Stimulated activated CD8-positive, alpha-beta memory T cell treated with anti-CD3 and anti-CD28 coated beads, Interleukin-12 subunit alpha, Interleukin-12 subunit beta, amount 100 ng/mL, for 24 hours (primary cell): ENCODE data around the gene CACNA2D3.

Source experiments
- DNase-seq: peaks from one replicate; pipeline ENCODE4 v3.0.0-alpha.2; 2020; ENCODE audit errors: extremely low read depth

Gene CACNA2D3

DNA sequence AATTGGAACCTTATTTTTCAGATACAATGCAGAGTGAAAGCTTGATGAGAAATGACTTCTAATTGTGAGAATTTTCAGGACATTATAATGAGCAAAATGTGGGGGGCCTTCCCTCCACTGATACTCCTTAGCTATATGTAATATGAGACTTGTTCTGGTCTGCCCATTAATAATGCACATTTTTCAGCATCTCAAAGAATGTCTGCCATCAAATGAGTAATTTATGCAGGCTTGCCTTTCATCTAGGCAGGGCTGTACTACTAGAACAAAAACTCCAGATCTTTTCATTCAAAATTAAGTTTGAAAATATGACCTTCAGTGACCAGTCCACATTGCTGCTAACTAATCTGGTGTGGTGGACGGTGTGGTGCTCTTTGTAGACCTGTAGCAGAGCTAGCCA, 678.1 kb downstream of the CACNA2D3 start:
- no peak for DNase-seq

DNA sequence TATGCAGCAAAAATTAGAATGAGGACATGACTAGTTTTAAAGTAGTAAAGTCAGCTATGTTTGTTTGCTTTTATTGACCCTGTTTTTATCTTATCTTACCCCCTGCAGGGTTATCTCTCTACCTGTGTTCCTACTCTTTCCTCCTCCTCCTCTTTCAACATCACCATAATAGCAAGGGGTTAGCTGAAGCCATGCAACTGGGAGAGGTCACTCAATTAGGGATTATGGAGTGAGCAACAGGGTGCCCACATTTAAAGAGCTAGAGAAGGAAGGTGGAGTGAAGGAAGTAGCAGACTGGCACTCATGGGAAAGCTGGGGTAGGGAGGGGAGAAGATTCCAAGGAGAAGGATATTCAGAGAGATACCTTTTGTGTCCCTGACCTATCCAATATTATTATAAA, 679.6 kb downstream of the CACNA2D3 start:
- no peak for DNase-seq

DNA sequence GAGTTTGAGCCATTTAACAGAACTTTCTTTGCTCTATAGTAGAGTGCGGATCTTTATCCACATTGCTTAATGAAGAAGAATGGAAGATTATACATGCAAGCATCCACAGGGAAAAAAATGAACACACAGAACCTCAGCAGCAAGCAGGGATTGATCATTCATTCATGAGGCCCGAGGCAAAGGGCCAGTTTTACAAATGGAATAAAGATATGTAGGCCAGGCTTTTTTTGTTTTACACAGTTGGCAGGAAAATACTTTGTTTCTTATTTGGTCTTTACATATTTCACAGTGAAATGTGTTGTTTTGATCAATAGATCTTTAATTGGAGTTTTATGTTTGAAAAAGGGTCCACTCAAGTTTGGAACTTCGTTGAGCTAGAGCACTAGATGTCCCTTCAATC, 688.0 kb downstream of the CACNA2D3 start:
- DNase-seq: no peak

DNA sequence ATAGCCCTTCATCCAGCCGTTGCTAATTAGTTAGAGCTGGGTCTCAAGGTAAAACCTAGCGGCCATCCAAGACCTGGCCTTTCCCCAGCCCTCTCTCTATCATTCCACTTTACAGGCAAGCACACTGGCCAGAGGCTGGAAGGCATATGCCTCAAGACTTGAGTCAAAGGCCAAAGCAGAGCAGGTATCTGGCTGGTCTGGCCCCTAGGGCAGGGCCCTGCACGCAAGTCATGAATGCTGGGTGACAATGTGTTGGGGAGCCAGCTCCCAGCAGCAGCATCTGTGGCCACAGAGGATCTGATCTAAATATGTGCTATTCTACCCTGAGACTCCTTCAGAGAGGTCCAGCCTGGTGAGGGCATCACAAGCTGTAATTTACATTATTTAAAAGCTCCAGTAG, 691.9 kb downstream of the CACNA2D3 start:
- no peak for DNase-seq

DNA sequence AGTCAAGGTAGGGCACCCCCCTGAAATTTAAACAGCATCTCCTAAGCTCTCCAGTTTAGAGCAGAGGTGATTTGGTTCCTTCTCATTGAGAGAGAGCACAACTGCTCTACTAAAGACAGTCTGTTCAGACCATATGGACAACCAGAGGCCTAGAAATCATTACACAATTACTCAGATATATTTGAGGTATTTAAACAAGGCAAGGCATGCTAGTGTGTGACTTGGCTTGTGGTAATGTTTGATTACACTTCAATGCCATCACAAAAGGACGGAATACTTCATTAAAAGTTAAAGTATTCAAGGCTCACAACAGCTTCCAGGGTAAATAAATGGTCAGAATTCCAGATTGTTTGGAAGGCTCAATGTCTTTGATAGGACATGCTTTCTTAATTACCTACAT, 695.3 kb downstream of the CACNA2D3 start:
- DNase-seq: no peak

DNA sequence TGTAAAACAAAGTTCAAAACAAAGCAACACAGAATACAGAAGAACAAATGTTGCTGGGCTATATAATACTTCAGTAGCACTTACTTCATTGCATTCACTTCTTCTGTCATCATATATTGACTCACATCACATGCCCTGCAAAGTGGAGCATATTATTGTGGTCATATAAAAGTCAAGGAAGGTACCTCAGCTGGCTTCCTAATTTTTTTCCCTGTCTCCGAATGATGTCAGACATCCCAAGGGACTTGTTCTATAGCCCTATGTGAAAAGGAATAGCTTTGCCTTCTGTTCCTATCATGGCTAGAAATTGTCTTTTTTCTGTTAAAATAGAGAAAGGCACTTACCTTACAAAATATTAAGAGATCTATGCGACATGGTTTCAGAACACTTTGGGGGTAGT, 696.1 kb downstream of the CACNA2D3 start:
- DNase-seq: no peak

DNA sequence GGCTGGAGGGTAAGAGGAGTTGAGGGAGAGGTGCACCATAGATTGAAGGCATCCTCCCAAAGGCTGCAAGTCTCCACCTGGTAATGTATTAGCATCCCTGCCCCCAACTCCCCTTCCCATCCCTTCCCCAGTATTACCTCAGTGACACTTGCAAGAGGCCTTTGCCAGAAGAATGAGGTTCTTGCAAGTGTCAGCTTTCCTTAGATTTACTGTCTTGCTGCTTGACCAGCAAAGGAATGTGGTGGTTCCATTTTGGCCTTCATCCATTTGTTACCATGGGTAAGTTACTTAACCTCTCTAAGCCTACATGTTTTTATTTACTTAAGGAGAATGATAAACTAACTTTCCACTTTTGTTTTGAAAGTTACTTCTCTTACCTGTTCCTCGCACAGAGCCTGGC, 696.6 kb downstream of the CACNA2D3 start:
- DNase-seq: no peak

DNA sequence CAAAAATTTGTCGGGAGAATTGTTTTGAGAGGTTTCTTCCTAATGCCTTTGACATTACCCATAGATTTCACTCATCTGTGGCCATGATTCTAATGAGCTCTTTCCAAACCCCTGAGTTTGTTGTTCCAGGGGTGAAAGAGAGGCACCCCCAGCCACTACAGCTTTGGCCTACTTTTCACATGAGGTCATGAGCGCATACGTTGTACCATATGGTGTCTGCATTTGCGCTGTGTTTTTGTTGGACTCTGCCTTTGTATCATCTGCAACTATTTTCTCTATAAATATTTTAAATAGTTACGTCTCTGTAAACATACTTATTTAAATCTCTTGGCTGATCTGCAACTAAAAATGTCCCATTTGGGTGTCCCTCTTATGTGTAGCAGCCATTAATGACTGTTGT, 697.6 kb downstream of the CACNA2D3 start:
- no peak for DNase-seq

DNA sequence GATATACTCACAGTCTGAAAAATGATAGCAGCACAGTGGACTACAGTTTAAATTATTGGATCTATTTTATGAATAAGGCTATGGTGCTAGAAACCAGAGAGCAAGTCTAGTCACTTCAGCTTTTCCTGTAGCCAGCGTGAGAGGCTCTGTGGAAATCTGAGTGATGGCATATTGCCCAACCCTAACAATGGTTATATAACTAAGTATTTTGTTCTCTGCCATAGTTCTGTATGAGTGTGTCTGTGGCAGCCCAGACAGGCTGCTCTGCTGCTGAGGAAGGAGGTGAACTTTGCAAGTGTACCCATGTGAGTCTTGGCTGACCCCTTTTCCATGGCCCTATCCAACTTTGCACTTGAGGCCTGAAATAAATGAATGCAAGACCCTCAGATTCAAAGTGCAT, 699.9 kb downstream of the CACNA2D3 start:
- no peak for DNase-seq

DNA sequence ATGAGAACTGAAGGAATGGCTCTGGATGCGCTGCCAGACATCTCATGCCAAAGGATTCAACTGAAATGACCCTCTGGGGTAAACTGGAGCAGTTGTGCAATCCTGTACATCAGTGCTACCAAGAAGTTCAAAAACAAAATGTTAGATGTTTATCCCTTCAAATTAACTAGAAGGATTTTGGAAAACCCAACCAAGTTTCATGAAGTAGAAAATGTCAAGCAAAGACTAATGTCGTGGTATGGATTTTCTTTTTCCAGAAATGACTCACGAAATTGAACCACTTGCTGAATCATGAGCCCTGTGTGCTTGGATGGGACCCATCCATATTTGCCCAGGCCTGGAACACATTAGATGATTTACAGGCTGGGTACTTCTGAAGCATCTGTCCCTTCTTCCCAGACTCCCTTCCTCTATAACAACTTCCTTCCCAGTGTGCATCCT, 703.9 kb downstream of the CACNA2D3 start:
- no peak for DNase-seq

DNA sequence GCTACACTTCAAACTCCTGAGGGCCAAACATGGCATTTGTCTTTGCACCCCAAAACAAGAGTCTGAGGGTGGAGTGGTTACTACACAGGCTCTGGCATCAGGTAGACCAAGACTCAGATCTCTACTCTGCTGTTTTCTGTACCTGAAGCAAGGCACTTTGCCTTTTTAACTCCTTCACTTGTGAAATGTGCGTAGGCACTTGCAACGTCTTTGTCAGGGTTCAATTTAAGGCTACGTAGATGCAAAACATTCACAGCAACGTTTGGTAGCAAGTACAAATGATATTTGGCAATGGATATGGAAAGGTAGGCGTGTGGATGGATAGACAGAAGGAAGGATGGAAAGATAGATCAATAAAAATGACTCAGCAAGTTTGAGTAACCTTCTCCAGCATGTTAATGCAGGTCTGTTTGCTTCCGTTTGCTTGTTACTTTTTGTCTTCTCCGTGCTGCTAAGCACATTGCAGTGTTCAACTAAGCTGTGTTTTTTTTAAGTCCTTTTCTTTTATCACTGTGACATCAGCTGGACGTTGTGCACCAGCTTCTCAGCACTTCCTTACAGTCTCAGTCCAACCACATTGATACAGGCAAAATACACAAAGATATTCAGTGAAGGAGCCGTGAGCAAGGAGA, 704.8 kb downstream of the CACNA2D3 start:
- no peak for DNase-seq

DNA sequence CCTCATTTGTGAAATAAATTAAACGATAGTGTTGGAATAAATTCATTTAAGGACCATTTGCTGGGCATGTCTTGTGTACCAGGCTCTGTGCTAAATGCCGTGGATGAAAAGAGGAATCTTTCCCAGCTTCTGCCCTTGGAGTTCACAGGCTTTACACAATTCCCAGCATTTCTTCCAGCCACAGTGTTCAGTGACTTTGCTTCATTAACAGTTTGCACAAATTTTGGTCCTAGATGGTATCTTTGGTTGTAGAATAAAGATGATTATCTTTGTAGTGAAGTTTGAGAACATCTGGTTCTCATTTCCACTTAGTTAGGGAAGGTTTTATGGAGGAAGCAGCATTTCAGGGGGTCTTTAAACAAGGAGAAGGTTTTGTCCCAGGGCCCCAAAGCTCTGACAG, 705.4 kb downstream of the CACNA2D3 start:
- no peak for DNase-seq

DNA sequence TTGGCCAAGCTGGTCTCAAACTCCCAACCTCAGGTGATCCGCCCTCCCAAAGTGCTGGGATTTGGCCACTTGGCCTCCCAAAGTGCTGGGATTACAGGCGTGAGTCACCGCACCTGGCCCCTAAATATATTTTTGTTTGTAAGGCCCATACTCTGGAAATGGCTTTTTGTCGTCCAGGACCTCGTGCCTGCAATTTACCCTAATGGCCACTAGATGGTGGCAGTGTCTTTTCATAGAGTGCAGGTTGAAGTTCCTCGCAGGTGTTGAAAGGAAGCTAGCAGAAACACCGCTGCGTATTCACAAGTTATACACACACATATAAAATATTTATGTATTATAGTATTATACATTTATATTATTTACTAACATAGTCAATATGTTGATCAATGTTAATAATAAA, 708.3 kb downstream of the CACNA2D3 start:
- DNase-seq: no peak

DNA sequence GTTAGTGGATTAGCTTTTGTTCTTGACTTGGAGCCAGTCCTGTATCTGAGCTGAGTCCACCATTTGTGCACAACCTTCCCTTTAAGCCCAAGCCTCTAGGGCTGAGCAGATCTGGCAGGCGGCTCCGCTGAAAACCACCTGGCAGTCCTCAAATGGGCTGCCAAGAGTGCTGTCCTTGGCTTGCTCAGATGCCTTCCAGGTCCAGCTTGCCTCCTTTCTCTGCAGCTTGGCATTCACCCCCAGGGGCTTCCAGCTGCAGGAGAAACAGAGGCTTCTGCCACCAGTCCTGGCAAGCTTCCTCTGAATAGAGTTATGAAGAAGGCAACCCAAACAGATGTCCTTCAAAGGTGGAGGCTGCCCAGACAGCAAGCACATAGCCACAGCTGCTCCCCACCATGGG, 708.8 kb downstream of the CACNA2D3 start:
- no peak for DNase-seq

DNA sequence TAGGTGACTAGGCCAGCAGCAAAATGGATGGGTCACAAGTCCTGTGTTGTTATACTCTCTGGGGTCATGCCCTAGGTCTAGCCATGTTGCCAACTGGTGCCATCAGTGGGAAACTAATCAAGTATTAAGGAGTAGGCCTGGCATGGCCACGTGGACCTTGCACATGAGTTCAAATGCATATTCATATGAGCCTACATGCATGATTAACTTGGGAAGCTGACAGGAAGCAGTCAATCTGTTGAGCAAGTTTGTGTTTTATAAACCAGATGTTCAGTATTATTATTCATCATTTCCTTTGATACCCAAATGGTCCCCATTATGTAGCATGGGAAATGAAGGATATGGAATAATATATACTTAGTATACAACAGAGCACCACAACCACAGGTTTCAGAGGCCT, 710.5 kb downstream of the CACNA2D3 start:
- no peak for DNase-seq

DNA sequence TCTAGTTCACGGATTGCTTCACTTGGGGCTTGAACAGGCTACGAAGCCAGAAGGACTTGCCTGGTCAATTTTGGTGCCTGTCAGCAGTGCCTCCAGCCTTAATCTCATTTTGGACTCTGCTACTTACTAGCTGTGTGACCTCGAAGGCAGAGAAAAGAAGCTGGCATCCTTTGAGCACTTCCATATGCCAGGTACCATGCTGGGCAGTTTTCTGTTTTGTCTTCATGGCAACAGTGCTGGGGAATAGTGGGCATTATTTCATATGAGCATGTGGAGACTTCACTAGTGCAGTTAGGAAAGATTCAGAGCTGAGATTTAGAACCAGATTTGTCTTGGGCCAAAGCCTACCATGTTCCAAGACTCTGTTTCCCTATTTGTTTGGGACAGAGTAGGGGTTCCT, 713.3 kb downstream of the CACNA2D3 start:
- DNase-seq: no peak

DNA sequence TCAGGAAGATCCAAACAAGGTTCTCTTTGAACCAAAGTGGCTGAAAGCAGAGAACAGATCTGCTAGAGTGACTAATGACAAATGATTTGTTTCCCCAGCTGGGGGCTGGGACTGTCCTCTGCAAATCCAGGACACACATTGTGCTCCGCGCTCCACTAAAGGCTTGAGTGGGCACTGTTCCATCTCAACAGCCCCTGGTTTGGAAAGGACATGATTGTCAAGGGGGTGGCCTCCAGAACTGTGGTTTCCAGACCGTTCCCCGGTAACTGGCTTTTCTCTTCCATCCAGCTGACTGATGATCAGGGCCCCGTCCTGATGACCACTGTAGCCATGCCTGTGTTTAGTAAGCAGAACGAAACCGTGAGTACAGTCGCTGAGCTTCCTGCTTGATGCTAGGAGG, 714.5 kb downstream of the CACNA2D3 start:
- DNase-seq: no peak

DNA sequence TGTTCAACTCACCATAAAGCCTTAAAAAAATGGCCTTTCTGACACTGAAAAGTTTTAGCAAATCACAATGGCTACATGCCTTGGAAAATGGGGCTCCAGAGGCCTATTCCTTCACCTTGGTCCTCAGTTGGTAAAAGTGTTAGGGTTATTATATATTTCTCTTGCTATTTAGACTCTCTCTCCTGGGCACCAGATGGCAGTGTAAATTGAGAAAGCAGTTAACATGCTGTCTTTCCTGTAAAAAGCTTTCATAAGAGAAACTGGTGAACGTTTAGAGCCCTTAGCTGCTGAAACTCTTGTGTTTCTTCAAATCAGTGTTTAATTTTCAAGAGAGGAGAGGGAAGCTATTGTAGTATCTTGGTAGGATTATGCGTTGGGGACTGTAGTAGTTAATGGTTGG, 715.6 kb downstream of the CACNA2D3 start:
- DNase-seq: no peak

DNA sequence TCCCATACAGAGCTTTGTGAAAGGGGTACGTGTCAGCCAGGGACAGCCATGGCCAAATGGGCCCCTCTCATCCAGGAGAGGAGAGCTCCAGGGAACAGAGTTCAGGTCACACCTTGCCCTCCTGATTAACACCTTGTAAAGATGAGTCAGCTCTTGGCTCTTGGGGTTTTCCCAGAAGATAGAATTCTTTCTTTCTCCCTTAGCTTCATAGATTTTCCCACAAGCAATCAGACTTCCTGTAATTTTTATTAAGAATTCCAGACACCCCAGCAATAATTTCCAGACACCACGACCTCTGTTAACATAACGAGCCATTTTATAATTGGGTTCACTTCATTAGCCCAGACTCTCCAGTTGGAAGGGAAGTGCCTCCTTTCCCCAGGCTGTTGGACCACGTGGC, 719.1 kb downstream of the CACNA2D3 start:
- no peak for DNase-seq

DNA sequence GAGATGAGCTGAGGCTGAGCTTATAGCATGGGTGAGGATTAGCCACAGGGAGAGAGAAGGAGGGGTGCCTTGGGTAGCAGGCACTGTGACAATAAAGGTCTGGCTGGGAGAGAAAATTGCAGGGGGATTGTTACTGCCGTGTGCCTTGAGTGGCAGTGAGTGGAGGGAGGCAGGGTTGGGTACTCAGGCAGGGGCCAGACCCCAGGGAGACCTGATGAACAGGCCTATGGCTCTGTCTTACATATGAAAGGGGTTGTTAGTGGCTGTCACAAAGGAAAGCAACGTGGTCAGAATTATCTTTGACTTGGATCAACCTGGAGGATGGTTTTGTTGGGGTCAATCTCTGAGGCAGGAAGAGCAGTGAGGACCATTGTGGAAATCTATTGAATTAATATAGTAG, 721.0 kb downstream of the CACNA2D3 start:
- no peak for DNase-seq

DNA sequence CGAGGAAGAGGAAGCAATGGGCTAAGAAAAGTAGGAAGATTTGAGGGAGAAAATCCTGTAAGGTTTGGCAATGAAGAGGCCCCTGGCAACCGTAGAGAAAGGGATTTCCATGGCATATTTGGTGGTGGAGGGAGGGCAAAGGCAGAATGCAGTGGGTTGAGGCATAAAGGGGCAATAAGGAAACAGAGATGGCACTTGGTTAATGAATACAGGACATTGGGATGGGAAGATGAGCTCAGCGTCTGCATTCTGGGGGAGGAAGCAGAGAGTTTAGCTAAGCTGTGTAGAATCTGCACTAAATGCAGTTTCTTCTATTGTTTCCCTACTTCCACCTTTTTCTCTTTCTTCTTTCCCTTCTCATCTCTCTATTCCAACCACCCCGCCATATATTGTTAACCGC, 721.9 kb downstream of the CACNA2D3 start:
- no peak for DNase-seq

DNA sequence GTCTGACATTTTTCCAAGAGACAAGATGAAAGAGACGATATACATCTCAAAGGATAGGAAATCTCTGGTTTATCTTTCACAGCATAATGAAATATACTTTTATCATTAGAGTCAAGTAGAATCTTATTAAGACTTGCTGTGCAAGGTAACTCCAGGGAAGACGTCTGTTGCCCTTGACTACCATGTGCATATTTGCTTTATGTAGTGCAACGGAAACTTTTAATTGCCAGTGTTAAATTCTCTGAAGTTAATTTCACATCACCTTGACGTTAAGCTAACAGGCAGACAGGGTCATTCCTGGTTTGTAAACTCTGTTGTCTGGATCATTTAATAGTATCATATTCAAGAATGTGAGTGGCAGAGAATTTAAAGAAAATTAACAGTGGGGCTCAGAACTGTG, 722.7 kb downstream of the CACNA2D3 start:
- DNase-seq: no peak

DNA sequence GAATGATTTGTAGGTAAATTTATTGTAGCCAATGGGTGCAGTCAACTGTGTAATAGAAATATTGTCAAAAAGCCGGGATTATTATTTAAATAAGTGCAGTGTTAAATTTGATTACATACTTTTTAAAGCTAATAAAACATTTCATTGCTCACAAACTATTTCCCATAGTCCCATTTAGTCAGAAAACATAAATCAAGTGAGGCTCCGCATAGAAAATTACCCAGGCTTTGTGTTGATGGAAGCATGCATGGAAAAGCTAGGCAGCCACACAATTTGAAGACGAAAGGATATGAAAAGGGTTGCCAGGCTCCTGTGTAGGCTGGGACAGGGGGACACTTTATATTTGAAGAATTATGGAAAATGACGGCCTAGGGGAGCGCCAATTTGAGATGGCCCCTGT, 723.2 kb downstream of the CACNA2D3 start:
- no peak for DNase-seq

DNA sequence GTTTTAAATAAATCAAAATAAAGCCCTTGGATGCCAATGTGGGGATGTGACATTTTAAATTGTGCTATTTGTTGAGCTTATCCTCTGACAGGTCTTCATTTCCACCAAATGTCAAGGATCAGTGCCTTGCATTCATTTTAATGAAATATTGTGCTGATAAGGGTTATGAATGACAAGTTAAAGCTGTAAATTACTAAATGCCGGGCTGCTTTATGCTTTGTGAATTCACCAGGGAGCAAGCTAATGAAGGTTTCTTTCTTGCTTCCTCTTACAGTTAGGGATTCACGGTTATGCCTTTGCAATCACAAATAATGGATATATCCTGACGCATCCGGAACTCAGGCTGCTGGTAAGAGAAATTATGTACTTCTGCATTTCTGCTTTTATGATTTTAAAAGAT, 723.8 kb downstream of the CACNA2D3 start:
- DNase-seq: no peak

DNA sequence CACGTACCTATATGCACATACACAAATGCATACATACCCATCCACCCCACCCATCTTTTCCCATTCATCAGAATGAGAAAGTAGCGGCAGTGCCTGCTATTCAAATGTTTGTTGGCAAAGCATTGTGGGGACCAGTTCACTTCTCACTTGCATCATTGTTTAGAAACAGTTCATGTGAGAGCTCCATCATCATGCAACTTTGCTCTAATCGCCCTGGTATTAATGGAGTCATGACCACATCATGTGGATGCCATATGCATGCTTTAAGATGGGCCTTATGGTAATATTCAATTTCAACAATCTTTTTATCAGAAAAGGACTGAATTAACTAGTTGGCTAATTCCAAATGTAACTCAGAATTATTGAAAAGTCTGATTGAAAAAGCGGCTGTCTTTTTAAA, 725.0 kb downstream of the CACNA2D3 start:
- DNase-seq: no peak
